GM12891 (cell line): ENCODE results near the gene A1CF.

Experiments
- DNase-seq: peaks from one replicate; pipeline ENCODE4 v3.0.0; 2011; ENCODE audit warnings: low spot score; ENCODE audit not compliant: insufficient read length
- FAIRE-seq: peaks from 2 replicates; lab custom pipeline; 2011; peaks lifted over from hg19 to GRCh38; lab: Jason Lieb, UNC
- PAX5 ChIP-seq: IDR thresholded peaks from 2 replicates; pipeline ENCODE4 v1.6.1; 2011; ENCODE audit warnings: low read length, moderate library complexity, mild to moderate bottlenecking; ENCODE audit not compliant: insufficient read depth, severe bottlenecking
- POLR2A ChIP-seq: IDR thresholded peaks from 2 replicates; pipeline ENCODE4 v1.6.1; 2011; ENCODE audit warnings: low read depth, low read length, control low read depth
- POLR2AphosphoS5 ChIP-seq: IDR thresholded peaks from 2 replicates; pipeline ENCODE4 v1.6.1; 2011; ENCODE audit warnings: low read depth, low read length, control low read depth
- POU2F2 ChIP-seq: IDR thresholded peaks from 2 replicates; pipeline ENCODE4 v1.6.1; 2011; ENCODE audit warnings: low read depth, mild to moderate bottlenecking, control low read depth, low read length, moderate library complexity
- SPI1 ChIP-seq: IDR thresholded peaks from 2 replicates; pipeline ENCODE4 v1.6.1; 2011; ENCODE audit warnings: low read depth, low read length, control low read depth
- TAF1 ChIP-seq: IDR thresholded peaks from 2 replicates; pipeline ENCODE4 v1.6.1; 2011; ENCODE audit warnings: low read depth, low read length, control low read depth

The A1CF gene

GRCh38 chr10:50851884-50852671 lies 33.3 kb downstream of the A1CF start:
- FAIRE-seq (no peak), DNase-seq (no peak)
- TF ChIP-seq POU2F2 (no peak), PAX5 (no peak), POLR2A (no peak), TAF1 (no peak), POLR2AphosphoS5 (no peak), SPI1 (no peak)

GRCh38 chr10:50850578-50851230 lies 34.7 kb downstream of the A1CF start:
- FAIRE-seq: no peak

GRCh38 chr10:50846753-50847152 lies 38.7 kb downstream of the A1CF start:
- DNase-seq (no peak), FAIRE-seq (no peak)
- no peak for TF ChIP-seq POU2F2
- no peak for TF ChIP-seq POLR2A
- TF ChIP-seq SPI1: no peak
- no peak for TF ChIP-seq TAF1
- no peak for TF ChIP-seq PAX5
- TF ChIP-seq POLR2AphosphoS5: no peak

More at GRCh38 chr10:50850578-50851230, 34.7 kb downstream of the A1CF start:
- TF ChIP-seq SPI1: no peak
- TF ChIP-seq POLR2A: no peak
- no peak for TF ChIP-seq POU2F2
- no peak for TF ChIP-seq POLR2AphosphoS5
- no peak for TF ChIP-seq TAF1
- TF ChIP-seq PAX5: no peak
- no peak for DNase-seq

GRCh38 chr10:50837095-50837494 lies 48.3 kb downstream of the A1CF start:
- DNase-seq: no peak
- no peak for FAIRE-seq
- peak; percentile 62 for TF ChIP-seq SPI1
- TF ChIP-seq TAF1: no peak

GRCh38 chr10:50832171-50832751 lies 53.2 kb downstream of the A1CF start:
- DNase-seq (no peak), FAIRE-seq (no peak)
- TF ChIP-seq TAF1: no peak
- no peak for TF ChIP-seq SPI1
- no peak for TF ChIP-seq POLR2A
- no peak for TF ChIP-seq POU2F2
- TF ChIP-seq POLR2AphosphoS5: no peak
- no peak for TF ChIP-seq PAX5

- FAIRE-seq: no peak
- no peak for DNase-seq
- TF ChIP-seq POLR2A: no peak
- TF ChIP-seq PAX5: no peak
- no peak for TF ChIP-seq POLR2AphosphoS5
- TF ChIP-seq SPI1: no peak
- no peak for TF ChIP-seq POU2F2
- no peak for TF ChIP-seq TAF1
Observed at GRCh38 chr10:50830066-50830465, 55.4 kb downstream of the A1CF start.

- FAIRE-seq (no peak), DNase-seq (no peak)
- no peak for TF ChIP-seq PAX5
- TF ChIP-seq POU2F2: no peak
- TF ChIP-seq TAF1: no peak
- TF ChIP-seq POLR2A: no peak
Observed at GRCh38 chr10:50824782-50825181, 60.6 kb downstream of the A1CF start.

- TF ChIP-seq PAX5 (no peak), POLR2A (no peak), SPI1 (no peak), POLR2AphosphoS5 (no peak), TAF1 (no peak), POU2F2 (no peak)
- FAIRE-seq (no peak), DNase-seq (no peak)
Observed at GRCh38 chr10:50823789-50824188, 61.6 kb downstream of the A1CF start.

GRCh38 chr10:50809596-50809995 lies 75.8 kb downstream of the A1CF start:
- FAIRE-seq: no peak
- TF ChIP-seq POU2F2 (no peak), PAX5 (no peak), POLR2AphosphoS5 (no peak), POLR2A (no peak), TAF1 (no peak), SPI1 (no peak)
- no peak for DNase-seq
